ENCODE results near the gene DTNA. TPM values are rescaled to one million over a fixed set of nuclear protein-coding genes. Genes with fewer than 3 reads are reported as not detected.

Gene DTNA
- total RNA-seq, 1 donor from 2014 or later = 13.3 TPM

DNA sequence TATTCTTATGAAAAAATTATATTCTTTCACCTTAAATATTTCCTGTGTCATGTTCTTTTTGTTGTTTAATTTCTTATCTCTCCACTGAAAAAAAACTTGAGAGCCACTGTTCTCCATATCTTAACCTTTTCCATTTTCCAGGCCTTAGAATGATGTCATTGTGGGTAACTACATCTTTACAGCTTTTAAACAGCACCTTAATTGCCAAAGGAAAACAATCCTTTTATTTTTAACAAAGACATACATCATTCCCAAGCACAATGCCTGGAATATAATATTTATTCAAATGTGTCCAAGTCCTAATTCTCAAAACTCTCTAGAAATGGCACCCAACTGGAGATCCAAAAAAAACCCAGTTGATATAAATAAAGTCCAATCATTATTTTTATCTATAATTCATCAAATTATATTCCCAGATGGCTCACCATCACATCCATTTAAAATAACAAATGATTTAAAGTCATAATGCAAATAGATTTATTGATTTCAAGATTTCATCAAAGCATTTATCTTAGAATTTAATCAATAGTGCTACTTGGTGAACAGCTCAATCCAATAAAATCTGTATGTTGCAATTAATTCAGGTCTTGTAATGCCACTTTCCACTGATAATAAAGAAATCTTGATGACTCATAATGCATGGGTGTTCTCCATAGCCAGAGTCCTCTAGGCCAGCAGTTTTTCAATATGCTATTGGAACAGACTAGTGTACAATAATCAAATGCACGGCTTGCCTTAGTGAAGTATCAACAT, 224.0 kb downstream of the DTNA start:
- H3K27ac Mint-ChIP-seq (ENCODE audit: unreplicated experiment) = no peak overlapping the region
- H3K27me3 Mint-ChIP-seq (ENCODE audit: low read depth) = no peaks in the 10 kb centered on the region
- no peaks in the 10 kb centered on the region for H3K36me3 Mint-ChIP-seq (ENCODE audit: low read depth)
- H3K4me3 Mint-ChIP-seq = no peak overlapping the region
- H3K4me1 Mint-ChIP-seq = no peaks in the 10 kb centered on the region
- no peaks in the 10 kb centered on the region for H3K9me3 Mint-ChIP-seq
- DNase-seq (ENCODE audit: low read depth, low spot score) = no peak
- TF ChIP-seq, protein P1, sequence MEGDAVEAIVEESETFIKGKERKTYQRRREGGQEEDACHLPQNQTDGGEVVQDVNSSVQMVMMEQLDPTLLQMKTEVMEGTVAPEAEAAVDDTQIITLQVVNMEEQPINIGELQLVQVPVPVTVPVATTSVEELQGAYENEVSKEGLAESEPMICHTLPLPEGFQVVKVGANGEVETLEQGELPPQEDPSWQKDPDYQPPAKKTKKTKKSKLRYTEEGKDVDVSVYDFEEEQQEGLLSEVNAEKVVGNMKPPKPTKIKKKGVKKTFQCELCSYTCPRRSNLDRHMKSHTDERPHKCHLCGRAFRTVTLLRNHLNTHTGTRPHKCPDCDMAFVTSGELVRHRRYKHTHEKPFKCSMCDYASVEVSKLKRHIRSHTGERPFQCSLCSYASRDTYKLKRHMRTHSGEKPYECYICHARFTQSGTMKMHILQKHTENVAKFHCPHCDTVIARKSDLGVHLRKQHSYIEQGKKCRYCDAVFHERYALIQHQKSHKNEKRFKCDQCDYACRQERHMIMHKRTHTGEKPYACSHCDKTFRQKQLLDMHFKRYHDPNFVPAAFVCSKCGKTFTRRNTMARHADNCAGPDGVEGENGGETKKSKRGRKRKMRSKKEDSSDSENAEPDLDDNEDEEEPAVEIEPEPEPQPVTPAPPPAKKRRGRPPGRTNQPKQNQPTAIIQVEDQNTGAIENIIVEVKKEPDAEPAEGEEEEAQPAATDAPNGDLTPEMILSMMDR (conservative IDR thresholded peaks at IDR 0.05) = no peak

DNA sequence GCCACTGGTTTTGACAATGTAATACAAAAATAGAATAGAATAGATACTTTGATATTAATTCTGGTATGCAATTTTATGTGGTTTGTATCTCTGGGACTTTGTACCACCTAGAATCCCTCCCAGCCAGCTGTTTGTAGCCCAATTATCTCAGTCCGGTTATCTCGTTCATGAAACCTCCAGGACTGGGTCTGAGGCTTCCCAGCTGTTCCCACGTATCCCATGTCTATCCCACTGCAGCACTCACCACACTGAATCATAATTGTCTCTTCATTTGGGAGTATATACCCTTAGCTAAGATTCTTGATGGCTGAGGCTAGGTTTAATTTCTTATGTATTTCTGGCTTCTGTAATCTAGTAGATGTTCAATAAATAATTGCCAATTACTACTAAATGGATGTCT, 226.7 kb downstream of the DTNA start:
- no peaks in the 10 kb centered on the region for H3K36me3 Mint-ChIP-seq (ENCODE audit: low read depth)
- no peak overlapping the region for H3K27ac Mint-ChIP-seq (ENCODE audit: unreplicated experiment)
- DNase-seq (ENCODE audit: low read depth, low spot score) = no peak
- no peaks in the 10 kb centered on the region for H3K27me3 Mint-ChIP-seq (ENCODE audit: low read depth)
- H3K4me3 Mint-ChIP-seq = no peak overlapping the region
- no peaks in the 10 kb centered on the region for H3K4me1 Mint-ChIP-seq
- TF ChIP-seq, protein P1 (conservative IDR thresholded peaks at IDR 0.05) = no peak
- no peaks in the 10 kb centered on the region for H3K9me3 Mint-ChIP-seq

DNA sequence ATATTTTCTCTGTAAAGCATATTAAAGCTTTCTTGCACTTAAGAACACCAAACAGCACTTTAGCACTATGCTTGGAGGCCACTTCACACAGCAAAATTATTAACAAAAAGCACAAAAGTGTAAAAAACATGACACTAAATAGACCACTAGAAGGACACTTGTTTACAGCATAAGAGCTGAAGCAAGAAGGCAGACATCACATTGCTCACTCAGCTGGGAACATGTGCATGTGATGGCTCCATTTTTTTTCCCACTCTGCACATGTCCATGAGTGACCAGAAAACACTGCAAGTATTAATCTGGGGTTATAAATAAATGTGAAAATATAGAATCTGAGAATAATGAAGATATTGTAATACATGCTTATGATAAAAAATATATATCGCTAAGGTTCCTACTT, 228.0 kb downstream of the DTNA start:
- DNase-seq (ENCODE audit: low read depth, low spot score) = no peak
- H3K9me3 Mint-ChIP-seq = no peaks in the 10 kb centered on the region
- H3K36me3 Mint-ChIP-seq (ENCODE audit: low read depth) = no peaks in the 10 kb centered on the region
- no peak overlapping the region for H3K4me3 Mint-ChIP-seq
- H3K27ac Mint-ChIP-seq (ENCODE audit: unreplicated experiment) = no peak overlapping the region
- no peaks in the 10 kb centered on the region for H3K27me3 Mint-ChIP-seq (ENCODE audit: low read depth)
- TF ChIP-seq, protein P1 (conservative IDR thresholded peaks at IDR 0.05) = no peak
- peaks cover 5% of the 10 kb centered on the region for H3K4me1 Mint-ChIP-seq
